ENCODE data around the gene ANKRD1.

The ANKRD1 gene

GRCh38 chr10:90936276-90936659 is 15.4 kb upstream of the ANKRD1 start:
- H3K4me3 ChIP-seq (ENCODE audit: low read depth, low read length): no peak overlapping the region
- DNase-seq (ENCODE audit: low read depth): no peak
- TF ChIP-seq CTCF (IDR thresholded peaks at IDR 0.05; ENCODE audit: low read depth, low read length, missing control alignments): no peak

GRCh38 chr10:90935581-90936275 is 14.8 kb upstream of the ANKRD1 start:
- H3K4me3 ChIP-seq (ENCODE audit: low read depth, low read length): no peak overlapping the region
- no peak for TF ChIP-seq CTCF (IDR thresholded peaks at IDR 0.05; ENCODE audit: low read depth, low read length, missing control alignments)
- DNase-seq (ENCODE audit: low read depth): no peak

GRCh38 chr10:90930971-90931871 is 10.3 kb upstream of the ANKRD1 start:
- DNase-seq (ENCODE audit: low read depth): no peak
- TF ChIP-seq CTCF (IDR thresholded peaks at IDR 0.05; ENCODE audit: low read depth, low read length, missing control alignments): no peak
- H3K4me3 ChIP-seq (ENCODE audit: low read depth, low read length): no peak overlapping the region

GRCh38 chr10:90930070-90930837 is 9.4 kb upstream of the ANKRD1 start:
- no peak overlapping the region for H3K4me3 ChIP-seq (ENCODE audit: low read depth, low read length)
- no peak for TF ChIP-seq CTCF (IDR thresholded peaks at IDR 0.05; ENCODE audit: low read depth, low read length, missing control alignments)
- DNase-seq (ENCODE audit: low read depth): no peak

- no peak for TF ChIP-seq CTCF (IDR thresholded peaks at IDR 0.05; ENCODE audit: low read depth, low read length, missing control alignments)
- no peak overlapping the region for H3K4me3 ChIP-seq (ENCODE audit: low read depth, low read length)
- no peak for DNase-seq (ENCODE audit: low read depth)
These were observed 8.3 kb upstream of the ANKRD1 start for GRCh38 chr10:90929179-90929578.

- TF ChIP-seq CTCF (IDR thresholded peaks at IDR 0.05; ENCODE audit: low read depth, low read length, missing control alignments): no peak
- no peak overlapping the region for H3K4me3 ChIP-seq (ENCODE audit: low read depth, low read length)
- no peak for DNase-seq (ENCODE audit: low read depth)
These were observed 6.4 kb upstream of the ANKRD1 start for GRCh38 chr10:90927293-90927692.

Data from GM12864 (cell line).